T-helper 22 cell (primary cell): ENCODE results near the gene MAPK10.
"Not testable (repeated sequence)": the region's sequence is repeated elsewhere in the genome, so short reads cannot be mapped to it uniquely, and the experiment has no call there.

Experiments used
- DNase-seq: peaks from one replicate; pipeline ENCODE4 v3.0.0-alpha.2; 2020; ENCODE audit warnings: low read depth

MAPK10 gene

GRCh38 chr4:86184216-86184900, 175.5 kb downstream of the MAPK10 start:
- DNase-seq: no peak

DNA sequence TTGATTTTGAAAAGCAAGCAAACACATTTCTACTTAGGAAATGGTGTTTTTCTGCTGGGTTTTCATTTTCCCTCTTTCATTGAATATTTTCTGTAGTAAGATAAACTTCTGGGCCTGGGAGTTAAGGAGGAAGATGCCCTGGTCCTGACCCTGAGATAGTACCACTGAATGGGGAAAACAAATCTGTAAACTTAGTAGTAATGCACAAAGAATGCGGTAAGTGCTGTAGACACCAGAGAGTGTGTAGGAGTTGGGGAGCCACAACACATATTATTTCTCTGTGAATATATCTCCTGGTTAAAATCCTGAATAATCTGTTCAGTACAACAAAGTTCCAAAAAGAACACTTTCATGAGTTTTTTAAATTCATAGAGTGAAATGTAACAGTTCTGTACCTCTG, 178.3 kb downstream of the MAPK10 start:
- DNase-seq: no peak

DNA sequence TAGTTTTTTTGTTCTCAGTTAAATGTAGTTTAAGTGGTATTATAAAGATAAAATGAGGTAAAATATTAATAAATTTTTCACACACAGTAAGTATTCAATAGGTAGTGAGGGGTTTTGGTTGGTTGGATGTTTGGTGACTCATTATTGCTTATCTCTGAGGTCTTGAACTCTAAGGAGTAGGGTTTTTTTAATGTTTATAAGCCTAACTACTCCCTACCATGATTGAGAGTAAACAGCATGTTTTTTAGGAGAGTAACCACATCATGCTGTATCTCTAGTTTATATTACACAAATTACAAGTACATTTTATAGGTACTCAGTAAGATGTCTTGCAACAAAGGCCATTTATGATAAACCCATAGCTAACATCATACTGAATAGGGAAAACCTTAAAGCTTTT, 181.6 kb downstream of the MAPK10 start:
- no peak for DNase-seq

DNA sequence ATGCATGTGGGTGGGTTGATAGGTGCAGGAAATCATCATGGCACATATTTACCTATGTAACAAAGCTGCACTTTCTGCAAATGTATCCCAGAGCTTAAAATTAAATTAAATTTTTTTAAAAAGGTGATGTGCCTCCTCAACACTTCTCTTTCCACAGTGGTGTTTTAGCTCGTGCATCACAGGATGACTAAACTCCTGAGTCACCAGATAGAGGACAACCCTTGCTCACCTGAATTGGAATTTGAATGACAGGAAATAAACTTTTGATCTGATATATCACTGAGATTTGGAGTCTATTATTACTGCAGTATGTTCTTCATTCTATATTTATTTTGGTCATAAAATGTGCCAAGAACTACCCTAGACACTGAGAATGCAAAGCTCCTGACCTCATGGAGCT, 185.3 kb downstream of the MAPK10 start:
- no peak for DNase-seq

DNA sequence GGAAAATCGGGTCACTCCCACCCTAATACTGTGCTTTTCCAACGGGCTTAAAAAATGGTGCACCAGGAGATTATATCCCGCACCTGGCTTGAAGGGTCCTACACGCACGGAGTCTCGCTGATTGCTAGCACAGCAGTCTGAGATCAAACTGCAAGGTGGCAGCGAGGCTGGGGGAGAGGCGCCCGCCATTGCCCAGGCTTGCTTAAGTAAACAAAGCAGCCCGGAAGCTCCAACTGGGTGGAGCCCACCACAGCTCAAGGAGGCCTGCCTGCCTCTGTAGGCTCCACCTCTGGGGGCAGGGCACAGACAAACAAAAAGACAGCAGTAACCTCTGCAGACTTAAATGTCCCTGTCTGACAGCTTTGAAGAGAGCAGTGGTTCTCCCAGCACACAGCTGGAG, 191.5 kb downstream of the MAPK10 start:
- DNase-seq: not testable (repeated sequence)

DNA sequence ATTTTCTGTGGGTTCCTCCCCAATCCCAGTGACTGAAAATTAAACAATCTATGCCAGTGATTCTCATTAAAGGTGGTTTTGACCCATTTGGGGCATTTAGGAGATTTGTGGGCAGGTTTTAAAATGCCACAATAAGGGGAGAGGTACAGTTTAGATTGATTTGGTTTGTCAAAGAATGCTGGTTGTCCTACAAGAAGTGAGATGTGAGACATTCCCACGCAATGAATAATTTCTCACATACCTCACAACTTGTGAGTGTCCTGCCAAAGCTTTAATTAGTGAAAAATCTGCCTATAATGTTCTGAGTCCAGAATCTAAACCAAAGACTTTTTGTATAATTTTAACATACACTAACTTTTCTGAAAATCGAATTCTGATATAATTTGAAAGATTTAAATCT, 199.4 kb downstream of the MAPK10 start:
- no peak for DNase-seq

GRCh38 chr4:86159216-86159615, 200.6 kb downstream of the MAPK10 start:
- no peak for DNase-seq

- DNase-seq: no peak
Observed at GRCh38 chr4:86156531-86156930, 203.3 kb downstream of the MAPK10 start.

DNA sequence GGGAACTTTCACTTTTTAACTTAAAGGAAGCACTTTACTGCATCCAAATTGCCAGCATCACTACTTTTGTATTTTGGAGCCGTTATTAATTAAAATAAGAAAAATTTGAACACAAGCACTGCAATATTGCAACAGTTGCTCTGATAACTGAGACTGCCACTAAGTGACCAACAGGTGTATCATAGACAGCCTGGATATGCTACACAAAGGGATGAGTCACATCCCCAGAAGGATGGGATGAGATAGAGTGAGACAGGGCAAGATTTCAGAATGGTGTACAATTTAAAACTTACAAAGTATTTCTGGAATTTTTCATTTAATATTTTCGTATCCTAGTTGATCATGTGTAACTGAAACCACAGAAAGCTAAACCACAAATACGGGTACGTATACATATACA, 204.1 kb downstream of the MAPK10 start:
- DNase-seq: no peak

DNA sequence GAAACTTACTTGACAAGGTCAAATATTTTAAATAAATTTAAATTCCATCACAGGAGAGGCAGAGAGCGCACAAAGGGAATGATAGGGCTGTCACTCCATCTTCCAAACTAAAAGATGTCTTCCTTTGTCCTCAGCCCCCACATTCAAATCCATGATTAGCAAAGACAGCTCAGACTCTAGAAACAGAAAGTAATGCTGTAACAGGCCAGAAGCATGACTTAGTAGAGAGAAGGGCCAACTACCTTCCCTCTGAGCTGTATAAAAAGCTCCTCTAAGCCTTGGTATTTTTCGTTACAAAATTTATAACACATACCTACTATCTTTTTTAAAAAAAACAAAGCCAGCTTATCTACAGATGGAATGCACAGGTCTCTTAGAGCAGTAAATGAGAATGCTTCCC, 207.4 kb downstream of the MAPK10 start:
- DNase-seq: no peak

DNA sequence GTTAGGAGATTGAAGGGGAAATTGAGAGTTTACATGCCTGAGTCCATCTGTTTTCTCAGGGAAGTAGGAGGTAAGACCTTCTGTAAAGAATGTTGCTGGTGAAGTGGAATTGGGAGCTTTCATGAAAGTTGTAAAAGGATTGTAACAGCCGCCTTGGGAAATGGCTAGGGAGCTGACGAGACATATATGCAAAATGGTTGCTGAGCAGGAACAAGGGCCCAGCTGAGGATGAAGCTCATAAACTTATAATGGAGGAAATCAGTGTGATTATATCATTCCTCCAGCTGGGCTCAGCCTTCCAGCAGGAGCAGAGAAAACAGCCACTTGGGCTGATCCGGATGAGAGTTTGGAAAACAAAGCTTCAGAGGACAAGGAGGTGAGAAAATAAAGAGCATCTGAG, 208.7 kb downstream of the MAPK10 start:
- no peak for DNase-seq

GRCh38 chr4:86141161-86141560, 218.7 kb downstream of the MAPK10 start:
- no peak for DNase-seq

GRCh38 chr4:86132468-86132867, 227.4 kb downstream of the MAPK10 start:
- DNase-seq: no peak

- DNase-seq: no peak
Observed at GRCh38 chr4:86131456-86131855, 228.4 kb downstream of the MAPK10 start.

- no peak for DNase-seq
Observed at GRCh38 chr4:86130160-86130933, 229.5 kb downstream of the MAPK10 start.

GRCh38 chr4:86129546-86129945, 230.3 kb downstream of the MAPK10 start:
- DNase-seq: no peak

DNA sequence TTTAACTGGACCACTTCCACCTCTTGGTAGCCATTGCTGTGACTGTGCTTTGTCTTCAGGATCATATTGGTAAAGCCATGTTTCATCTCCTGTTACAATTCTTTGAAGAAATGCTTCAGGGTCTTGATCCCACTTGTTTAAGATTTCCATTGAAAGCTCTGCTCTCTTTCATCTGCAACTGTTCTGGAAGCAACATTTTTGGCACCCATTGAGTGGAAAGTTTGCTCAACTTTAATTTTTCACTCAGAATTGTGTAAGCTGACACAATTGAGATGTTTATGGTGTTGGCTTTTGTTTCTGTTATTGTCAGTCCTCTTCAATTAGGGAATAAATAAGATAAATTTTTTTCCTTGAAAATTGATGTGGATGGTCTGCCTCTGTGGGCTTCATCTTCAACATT, 237.4 kb downstream of the MAPK10 start:
- DNase-seq: no peak

DNA sequence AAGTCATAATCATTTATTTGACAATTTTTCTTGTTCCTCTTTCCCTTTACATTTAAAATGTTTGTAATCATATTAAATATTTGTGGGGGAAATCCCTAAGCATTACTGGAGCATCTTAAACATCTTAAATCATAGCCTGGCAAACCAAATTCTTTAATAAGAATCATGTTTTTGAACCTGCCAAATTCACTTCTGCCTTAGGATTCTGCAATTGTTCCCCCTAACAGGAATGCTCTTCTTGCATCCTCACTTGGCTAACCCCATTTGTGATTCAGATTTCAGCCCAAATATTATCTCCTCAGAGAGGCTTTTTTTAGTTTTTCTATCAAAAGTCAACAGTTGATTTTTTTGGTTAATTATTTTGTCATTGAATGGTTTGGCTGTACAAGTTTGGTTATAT, 241.1 kb downstream of the MAPK10 start:
- DNase-seq: no peak

DNA sequence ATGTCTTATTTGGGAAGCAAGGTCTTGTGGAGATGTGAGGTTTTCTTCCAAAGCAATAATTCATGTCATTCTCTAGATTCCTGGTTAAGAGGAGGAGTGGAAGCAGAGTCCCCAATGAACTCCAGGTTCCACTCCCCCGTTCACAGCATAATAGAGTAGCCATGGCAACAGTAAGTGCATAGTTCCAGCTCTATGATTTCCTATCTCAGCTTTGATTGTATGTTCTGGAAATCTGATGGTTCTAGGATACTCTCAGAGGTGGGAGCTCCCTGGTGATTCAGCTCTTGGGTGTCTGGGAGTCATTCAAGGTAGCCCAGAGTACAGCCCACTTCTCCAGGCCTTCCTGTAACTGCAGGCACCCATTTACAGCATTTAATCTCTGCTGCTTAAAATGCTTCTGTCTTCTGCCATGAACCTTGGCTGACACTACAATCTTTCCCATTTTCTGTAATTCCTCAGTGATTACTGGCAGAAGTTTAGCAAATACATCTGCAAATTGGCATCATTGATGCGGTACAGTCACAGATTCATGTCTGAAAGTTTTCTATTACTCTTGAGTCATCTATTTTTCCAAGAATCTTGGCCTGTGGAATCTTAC, 242.0 kb downstream of the MAPK10 start:
- no peak for DNase-seq

DNA sequence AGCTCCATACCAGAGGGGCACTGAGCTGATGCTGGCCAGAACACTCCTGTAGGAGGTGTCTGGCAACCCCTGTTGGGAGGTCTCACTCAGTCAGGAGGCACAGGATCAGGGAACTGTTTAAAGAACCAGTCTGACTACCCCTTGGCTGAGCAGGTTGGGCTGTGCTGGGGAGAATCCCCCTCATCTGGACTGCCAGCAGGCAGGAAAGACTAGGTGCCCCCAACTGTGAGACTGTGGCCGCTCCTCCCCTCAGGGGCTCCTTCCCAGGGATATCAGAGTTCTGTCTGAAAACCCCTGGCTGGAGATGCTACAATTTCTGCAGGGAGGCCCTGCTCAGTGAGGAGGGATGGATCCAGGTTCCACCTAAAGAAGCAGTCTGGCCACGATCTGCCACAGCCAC, 245.3 kb downstream of the MAPK10 start:
- DNase-seq: no peak

DNA sequence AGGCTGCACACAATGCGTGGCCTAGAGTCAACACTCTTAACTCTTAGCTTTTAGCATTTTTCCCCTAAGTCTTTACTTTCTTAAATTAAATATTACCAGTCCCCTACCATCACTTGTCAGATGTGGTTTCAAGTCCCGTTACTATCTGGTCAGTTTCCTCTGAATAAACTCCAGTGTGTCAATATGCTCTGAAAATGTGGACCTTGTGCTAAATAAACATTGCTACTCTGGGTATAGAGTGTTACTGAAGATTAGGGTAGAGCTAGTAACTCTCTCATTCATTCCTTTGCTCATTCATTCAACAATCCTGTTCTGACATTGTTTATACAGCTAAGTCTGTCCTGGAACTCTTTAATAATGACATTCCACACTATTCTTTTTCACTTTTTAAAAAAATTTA, 251.0 kb downstream of the MAPK10 start:
- no peak for DNase-seq

GRCh38 chr4:86108137-86108536, 251.7 kb downstream of the MAPK10 start:
- no peak for DNase-seq

- DNase-seq: no peak
Observed at GRCh38 chr4:86107112-86107511, 252.7 kb downstream of the MAPK10 start.
